NCI-H2196 (cell line): ENCODE results near the gene SIK3.
A peak's percentile ranks its signal among the peaks of the same experiment; 100 is the strongest.

ENCODE experiments used
- DNase-seq: peaks from one replicate; lab custom pipeline; 2025; ENCODE audit not compliant: unreplicated experiment; lab: John Stamatoyannopoulos, UW

SIK3 gene

DNA sequence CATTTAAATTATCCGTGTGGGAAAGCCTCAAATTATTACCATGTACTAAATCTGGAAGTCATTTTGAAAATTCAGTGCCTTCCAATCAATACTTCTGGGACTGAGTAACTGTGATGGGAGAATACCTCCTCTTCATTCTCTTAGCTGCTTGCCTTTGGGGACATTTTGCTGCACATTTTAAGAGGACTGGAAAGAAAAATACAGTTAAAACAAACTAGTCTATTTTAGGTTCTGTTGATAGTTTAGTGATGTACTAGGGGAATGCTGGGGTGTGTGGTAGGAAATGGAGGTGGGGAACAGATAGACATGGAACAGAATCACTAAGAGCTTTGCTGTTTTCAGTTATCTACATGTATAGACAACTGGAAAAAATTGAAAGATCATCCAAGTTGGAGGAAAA, 195.1 kb downstream of the SIK3 start:
- no peak for DNase-seq

DNA sequence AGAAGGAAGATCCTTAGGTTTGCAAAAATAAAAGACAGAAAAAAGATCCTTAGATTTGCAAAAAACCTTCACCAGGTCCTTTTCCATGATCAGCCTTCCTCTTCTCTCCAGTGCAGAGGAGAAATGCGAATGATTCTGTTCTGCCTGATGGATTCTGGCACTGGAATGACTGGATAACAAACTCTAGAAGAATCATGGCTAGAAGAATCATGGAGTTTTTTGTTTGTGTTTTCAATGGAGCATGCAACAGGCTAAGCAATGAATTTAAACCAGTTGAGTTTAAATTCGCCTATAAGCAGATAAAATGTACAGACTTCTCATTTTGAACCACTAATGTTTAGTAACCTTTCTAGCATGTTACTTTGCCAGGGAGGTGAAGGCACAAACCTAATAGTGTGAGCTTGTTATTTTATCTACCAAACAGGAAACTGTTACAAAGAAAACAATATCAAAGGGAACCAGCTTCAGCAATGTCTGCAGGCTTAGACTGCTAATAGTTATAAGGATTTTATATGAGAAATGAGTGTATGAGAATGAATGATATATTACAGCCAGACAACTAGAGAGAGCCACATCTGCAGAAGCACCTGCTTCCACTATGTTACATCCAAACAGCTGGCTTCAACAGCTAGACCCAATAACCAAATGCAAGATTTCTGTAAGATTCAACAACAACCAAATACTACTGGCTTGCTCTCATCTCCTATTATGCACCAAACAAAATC, 196.1 kb downstream of the SIK3 start:
- no peak for DNase-seq

DNA sequence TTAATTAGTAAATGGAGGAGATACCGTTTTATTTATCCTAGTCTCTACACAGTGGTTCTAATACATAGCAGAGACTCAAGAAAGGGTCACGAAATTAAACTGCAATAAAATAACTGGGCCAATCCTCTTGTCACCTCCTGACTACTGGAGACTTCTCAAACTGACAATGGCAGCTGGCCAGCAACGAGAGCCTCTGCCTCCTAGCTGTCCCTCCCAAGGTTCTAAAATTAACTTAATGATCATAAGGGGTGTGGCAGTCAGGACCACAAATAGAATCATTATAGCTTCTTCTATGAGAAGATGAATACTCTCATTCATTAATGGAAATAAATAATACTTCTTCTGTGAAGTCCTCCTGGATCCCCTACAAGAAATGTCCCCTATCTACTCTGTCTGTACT, 197.0 kb downstream of the SIK3 start:
- no peak for DNase-seq

DNA sequence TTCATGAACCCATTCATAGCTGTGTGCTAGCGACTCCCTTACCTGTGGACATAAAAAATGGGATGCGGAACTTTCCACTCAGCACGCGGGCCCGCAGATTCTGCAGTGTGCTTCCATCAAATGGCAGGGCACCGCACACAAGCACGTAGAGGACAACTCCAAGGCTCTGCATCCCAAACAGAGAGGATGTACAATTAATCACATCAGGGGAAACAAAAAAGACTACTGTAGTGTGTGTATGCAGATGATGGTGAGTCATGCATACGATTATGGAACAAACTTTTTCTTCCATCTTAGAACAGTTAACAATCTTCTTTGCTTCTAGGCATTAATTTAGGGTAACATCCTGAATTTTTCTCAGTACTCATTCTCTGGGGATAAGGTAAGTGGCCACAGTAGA, 202.0 kb downstream of the SIK3 start:
- DNase-seq, result no peak

DNA sequence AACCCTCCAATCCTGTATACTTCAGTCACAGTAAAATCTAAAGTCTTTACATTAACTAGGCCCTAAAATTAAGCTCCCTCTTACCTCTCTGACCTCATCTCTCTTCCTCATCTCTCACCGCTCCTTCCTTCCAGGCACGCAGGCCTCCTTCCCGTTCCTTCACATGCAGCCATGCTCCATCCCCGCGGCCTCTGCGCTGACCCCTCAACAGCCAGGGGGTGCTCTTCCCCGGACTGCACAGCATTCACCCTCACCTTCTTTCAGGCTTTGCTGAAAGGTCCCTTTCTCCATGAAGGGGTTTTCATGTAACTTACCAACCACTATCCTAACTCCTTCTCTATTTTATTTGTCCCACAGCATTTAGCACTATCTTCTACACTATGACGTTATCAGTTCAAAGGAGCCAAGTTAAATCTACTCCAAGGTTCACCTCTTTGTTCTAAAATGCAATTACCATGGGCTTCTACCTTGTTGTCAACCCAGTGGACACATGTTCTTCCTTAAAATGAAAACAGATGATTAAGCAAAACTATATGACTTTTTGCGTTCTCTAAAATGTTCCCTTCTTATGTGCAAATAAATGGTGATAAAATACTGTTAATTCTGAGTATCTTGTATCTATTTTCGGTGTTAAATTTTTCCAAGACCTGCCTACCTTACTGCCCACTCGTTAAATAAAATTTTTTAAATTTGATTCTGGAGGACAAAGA, 203.0 kb downstream of the SIK3 start:
- no peak for DNase-seq

DNA sequence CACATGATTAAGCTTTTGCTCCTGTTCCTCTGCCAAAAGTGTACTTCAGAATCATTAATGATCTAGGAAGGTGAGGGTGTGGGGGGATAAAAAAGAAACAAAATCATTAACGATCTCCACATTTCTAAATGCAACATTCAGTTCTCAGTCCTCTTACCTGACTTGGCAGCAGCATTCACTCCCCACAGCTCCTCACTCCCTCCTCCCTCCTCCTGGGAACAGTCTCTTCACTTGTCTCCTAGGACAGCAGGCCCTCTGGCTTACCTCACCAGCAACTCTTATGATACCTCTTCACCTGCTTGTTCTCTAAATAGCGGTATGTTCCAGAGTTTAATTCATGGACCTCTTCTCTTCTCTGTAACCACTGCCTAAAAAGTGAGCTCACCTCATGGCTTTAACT, 204.3 kb downstream of the SIK3 start:
- DNase-seq, result no peak

DNA sequence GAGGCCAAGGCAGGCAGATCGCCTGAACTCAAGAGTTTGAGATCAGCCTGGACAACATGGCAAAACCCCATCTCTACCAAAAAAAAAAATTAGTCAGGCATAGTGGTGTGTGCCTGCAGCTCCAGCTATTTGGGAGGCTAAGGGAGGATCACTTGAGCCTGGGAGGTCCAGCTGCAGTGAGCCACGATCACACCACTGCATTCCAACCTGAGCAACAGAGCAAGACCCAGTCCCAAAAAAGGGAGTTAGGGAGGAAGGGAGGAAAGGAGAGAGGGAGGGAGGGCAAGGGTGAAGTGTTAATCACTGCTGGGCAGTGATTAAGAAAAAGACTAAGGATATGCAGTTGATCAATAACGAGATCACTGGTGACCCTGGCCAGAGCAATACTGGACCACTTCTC, 204.8 kb downstream of the SIK3 start:
- no peak for DNase-seq

DNA sequence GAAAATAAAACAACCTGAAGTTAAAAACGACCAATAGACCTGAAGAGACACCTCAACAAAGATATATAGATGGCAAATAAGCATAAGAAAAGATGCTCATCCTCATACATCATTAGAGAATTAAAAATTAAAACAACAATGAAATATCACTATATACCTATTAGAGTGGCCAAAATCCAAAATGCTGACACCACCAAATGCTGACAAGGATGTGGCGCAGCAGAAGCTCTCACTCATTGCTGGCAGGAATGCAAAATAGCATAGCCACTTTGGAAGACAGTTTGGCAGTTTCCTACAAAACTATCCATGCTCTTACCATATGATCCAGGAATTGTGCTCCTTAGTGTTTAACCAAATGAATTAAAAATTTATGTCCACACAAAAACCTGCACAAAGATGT, 205.9 kb downstream of the SIK3 start:
- DNase-seq, result no peak

DNA sequence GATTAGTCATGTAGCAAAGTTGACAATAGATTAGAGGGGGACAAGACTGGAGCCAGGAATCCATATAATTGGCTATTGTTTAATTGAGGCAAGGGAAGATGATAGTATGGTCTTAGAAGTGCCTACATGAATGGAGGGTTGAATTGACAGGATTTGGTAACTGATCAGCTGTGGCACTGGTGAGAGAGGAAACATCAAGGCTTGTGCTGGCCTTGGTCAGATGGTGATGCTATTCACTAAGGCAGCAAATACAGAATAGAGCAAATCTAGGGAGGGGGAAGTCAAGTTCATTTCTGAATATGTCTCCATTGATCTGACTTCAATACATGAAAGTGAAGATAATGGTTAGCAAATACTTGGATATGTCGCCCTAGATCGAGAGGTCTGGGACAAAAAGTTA, 206.5 kb downstream of the SIK3 start:
- DNase-seq, result no peak

DNA sequence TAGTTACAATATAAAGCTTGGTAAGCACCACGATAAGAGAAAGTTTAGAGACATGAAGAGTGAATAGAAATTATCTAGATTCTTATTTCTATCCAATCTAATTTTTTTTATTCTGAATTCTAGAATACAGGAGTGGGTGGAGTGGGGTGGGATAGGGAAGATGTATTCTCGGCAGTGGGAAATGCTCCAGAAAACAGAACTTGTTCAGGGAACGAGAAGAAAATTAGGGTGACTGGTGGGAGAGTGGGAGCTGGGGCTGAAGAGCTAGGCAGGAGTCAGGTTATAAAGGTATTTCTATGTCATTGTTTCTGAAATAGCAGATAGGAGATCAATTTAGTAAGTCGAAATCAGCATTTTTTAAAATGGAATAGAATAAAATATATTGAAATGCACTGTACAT, 207.6 kb downstream of the SIK3 start:
- DNase-seq, result no peak

DNA sequence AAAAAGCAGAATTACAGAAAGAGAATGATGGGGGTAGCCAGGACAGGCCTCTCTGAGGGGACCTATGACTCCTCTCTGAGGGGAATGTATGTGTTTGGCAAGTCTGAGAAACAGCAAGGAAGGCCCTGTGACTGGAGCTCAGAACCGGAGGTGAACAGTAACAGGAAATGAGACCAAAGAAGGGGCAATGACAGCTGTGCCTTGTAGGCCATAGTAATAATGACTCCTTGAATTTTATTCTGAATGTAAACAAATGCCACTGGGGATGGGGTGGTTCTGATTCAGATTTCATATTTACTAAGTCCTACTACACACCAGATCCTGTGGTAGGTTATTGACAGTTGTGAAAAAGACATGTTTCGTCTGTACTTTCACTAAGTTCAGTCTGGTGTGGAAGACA, 208.0 kb downstream of the SIK3 start:
- DNase-seq, result no peak

DNA sequence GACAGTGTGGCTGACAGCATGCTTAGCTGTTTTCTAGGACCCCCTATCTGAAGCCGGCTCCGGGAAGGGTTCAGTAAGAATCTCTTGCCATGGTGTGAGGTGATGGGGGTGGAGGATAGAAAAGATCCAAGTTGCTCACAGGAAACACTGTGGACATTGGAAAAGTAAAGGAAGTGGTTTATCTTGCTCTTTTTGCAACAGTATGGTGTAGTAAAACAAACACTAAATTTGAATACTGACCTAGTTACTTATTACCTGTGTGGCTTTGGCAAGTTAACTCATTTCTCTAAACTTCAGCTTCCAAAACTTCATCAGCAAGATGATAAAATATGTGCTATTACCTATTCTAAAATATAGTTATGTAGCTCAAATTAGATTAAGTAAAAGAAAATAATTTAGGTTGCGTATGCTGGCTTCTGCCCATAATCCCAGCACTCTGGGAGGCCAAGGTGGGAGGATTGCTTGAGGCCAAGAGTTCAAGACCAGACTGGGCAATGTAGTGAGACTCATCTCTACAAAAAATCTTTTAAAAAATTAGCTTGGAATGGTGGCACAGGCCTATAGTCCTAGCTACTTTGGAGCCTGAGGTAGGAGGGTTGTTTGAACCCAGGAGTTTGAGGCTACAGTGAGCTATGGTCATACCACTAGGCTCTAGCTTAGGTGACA, 209.2 kb downstream of the SIK3 start:
- no peak for DNase-seq

DNA sequence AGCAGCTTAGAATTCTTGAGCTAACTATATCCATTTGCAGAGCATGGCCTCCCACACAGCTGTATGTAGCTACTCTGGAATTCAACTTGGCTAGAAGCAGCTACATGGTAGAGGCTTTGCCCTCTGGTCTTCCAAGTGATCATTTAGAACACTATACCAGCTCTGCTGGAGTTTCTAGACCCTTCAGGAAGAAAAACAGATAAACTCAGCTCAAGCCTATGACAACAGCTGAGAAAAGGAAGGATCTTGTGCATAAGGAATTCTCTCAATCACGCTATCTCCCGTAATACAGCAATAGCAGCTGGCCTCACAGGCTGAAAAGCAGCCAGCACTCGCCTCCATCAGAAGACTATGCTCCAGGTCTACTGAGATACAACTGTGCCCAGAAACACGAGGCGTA, 210.2 kb downstream of the SIK3 start:
- DNase-seq, result no peak

DNA sequence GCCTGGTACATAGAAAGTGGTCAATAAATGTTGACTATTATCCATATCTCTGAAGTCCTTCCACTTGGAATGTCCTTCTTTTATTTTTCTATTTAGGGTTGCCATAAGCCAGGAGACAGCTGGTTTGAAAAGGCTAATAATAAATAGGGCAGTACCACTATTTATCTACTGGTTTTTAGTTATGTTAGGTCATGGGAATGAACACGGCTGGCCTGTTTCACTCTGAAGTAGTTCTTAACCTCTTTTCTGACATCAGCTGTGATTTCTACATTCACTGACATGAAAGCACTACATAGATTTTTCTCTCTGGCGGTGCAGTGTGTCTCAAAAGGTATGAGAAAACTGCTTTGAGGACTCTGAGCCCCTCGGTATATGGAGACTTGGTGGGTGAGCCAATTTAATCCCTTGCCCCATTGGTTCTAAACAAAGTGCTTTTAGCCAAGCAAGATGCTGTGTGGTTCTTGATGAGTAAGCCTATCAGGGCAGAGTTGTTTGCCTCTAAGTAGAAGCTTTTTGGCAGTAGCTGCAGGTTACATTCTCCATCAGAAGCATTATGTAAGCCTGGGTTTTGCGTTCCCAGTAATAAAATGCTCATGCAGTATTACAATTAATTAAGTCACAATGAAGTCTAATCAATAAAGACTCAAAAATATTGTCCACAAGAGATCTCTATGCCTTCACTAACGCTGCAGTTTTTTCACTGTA, 212.1 kb downstream of the SIK3 start:
- no peak for DNase-seq

DNA sequence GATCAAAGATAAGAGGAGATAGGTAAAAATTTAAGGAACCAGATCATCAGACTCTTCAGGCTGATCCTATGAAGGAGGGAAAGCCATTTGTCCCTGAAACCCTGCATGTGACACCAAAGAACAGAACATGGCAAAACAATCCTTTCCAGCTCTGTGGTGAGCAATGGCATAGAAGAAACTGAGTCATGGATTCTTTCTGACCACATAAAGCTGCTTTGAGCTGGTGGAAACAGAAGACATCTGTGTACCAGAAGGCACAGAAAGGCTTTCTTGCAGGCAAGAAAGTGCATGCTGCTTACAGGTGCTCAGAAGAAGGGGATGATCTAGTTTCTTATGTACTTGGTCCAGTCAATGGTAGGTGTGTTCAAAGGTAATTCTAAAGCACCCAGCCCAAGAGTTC, 215.8 kb downstream of the SIK3 start:
- no peak for DNase-seq

DNA sequence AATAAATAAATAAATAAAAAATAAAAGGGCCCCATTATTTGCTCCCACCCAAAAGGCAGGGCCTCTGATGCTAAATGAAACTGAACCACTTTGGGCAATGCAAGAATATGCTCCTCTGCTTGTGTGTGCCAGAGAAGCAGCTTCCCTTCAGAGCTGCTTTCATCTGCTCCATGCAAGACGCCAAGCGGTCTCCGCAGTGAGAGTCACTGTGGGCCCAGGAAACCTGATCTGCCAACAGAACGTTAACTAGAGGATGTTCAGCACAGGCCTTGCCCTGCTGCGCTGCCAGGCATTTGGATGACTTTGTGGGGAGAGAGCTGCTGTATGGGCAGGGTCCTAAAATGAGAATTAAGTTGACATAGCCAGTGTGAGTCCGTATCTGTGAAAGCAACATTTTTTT, 217.1 kb downstream of the SIK3 start:
- DNase-seq, result no peak

DNA sequence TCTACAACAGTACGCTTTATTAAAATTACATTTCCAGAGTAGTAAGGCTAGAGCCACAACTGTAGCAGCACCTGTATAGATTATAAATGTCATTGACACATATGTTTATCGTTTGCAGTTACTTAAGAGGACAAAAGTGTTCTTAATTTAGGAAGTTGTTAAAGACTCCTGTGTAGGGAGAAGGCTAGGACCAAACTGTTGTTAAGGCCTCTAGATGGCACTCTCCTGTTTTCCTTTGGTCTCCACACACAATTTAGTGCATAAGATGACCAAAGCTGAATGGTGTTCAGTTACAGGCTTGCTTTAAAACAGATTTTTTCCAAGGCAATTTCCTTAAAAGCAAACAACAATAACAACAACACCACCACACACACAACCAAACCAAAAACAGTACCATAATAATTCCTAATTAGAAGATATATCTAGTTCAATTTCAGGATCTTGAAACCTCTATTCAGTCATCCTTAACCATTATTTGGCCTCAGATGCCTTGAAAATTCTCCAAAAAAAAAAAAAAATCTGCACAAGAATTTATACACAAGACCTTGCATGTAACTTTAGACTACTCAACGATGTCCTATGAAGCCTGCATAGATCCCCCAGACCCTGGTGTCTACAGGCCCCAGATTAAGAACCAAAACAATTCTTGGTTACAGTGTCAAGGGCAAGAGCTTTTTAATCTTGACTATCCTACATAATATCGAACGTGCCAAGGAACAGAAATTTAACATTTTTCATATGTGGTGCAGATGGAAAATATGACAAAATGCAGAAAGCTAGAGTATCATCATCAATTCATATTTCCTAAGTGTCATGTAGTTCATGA, 218.2 kb downstream of the SIK3 start:
- DNase-seq, result peak; percentile 65

DNA sequence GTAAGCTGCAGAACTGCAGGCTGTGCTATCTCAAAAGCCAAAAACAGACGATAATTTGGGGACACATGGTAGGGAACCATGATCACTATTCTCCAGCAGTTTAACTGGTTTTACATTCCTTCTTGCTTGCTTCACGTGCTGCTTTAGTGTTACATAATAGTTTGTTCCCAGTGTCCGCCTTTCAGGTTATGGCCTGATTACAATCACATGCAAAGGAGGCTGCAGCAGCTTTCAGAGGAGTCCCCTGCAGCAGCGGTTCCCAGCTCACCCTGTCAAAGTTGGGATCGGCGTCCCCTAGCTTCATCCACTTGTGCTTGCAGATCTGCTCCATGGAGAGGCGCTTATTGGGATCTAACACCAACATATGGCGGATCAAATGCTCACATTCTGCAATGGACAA, 221.6 kb downstream of the SIK3 start:
- no peak for DNase-seq

DNA sequence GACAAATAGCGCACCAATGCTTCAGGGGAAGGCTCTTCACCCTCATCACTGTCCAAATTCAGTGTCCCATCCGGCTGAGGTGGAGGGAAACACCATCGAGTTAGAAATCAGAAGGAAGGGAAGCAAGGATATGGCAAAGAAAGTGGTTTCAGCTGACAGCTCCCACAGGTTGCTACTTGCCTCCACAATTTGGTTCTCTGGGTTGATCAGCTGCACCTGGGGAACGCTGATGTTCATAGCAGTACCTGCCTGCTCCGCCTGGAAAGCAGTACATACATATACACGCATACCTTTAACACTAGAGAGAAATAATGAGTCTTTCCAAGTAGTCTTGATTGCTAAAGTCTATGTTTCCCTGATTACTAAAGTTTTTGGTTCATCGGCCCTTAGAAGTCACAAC, 223.0 kb downstream of the SIK3 start:
- no peak for DNase-seq

DNA sequence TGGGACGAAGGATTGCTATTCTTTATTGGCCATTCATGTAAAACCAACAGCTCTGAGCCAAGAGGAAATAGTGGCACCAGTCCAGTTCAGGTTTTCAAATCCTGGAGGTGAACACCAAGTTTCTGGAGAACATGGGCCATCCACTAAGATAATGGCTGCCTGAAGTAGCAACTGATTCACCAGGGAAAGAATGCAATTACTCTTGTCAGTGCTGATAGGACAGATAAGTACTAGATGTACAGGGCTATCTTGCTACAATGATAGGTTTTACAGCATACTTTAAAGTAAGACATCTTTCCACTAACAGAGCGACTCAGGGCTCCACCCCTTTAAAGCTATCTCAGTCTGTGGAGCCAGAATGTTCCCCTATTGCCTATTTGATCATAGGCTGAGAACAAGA, 224.0 kb downstream of the SIK3 start:
- no peak for DNase-seq

DNA sequence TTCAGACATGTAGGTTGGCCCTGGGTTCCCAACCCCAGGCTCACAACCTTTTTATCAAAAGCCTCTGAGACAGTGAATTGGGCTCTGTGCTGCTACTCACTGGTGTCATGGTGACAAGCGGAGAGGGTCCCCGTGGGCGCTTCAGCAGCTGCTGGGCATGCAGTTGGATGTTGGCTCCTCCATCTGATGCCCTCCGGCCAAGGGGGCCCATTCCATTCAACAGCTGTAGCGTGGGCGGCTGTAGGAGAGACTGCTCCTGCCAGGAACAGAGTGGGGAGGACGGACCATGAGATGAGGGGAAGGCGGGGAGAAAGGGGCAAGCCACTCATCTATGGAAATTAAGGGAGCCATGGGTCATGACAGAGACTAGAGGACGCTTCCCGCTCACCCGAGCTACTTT, 224.8 kb downstream of the SIK3 start:
- no peak for DNase-seq
